WTC11 (cell line): ENCODE results near the gene ABR.

Experiments used
- ATF3 ChIP-seq: sonication (generic); formaldehyde crosslinking; conservative IDR thresholded peaks from 2 replicates; pipeline ENCODE4 v1.8.1; 2022; ENCODE audit warnings: mild to moderate bottlenecking, missing genetic modification reagents
- ATF6 ChIP-seq: sonication (generic); formaldehyde crosslinking; IDR thresholded peaks from 2 replicates; pipeline ENCODE4 v1.8.1; 2023; ENCODE audit warnings: mild to moderate bottlenecking, missing genetic modification reagents
- CREM ChIP-seq: sonication (generic); formaldehyde crosslinking; IDR thresholded peaks from 2 replicates; pipeline ENCODE4 v1.8.1; 2022; ENCODE audit warnings: mild to moderate bottlenecking, missing genetic modification reagents, moderate library complexity
- CTCF ChIP-seq: fragments of 200-600 bp; IDR thresholded peaks from 2 replicates; pipeline ENCODE4 v1.8.0; 2022; ENCODE audit warnings: antibody characterized with exemption
- FOXP1 ChIP-seq: sonication (generic); formaldehyde crosslinking; IDR thresholded peaks from 2 replicates; pipeline ENCODE4 v1.8.0; 2022; ENCODE audit warnings: missing genetic modification reagents, mild to moderate bottlenecking, moderate library complexity, borderline replicate concordance
- GRHL2 ChIP-seq: fragments of 250-450 bp; sonication (Bioruptor Pico); IDR thresholded peaks from 2 replicates; pipeline ENCODE4 v1.8.0; 2022; ENCODE audit warnings: mild to moderate bottlenecking, moderate library complexity; ENCODE audit not compliant: insufficient replicate concordance, severe bottlenecking
- MXD4 ChIP-seq: fragments of 250-450 bp; sonication (Bioruptor Pico); IDR thresholded peaks from 2 replicates; pipeline ENCODE4 v1.8.0; 2021; ENCODE audit warnings: mild to moderate bottlenecking, moderate library complexity, borderline replicate concordance

GRCh38 chr17:1031711-1032110 lies 148.1 kb downstream of the ABR start:
- TF ChIP-seq MXD4 (CRISPR knock-in tag) = no peak
- TF ChIP-seq ATF3 (CRISPR knock-in tag) = no peak
- TF ChIP-seq FOXP1 (CRISPR knock-in tag) = no peak
- TF ChIP-seq CTCF = no peak
- TF ChIP-seq GRHL2 (CRISPR knock-in tag) = no peak
- no peak for TF ChIP-seq ATF6 (CRISPR knock-in tag)
- no peak for TF ChIP-seq CREM (CRISPR knock-in tag)
